H9 (cell line): ENCODE measurements around the gene FAM83C. TPM values are rescaled to one million over a fixed set of nuclear protein-coding genes. Genes with fewer than 3 reads are reported as not detected.

ENCODE experiments used
- DNase-seq: peaks from one replicate; pipeline ENCODE4 v3.0.0-alpha.2; 2017
- H2AFZ ChIP-seq: one replicate; pipeline ENCODE4 v1.6.1; 2013; ENCODE audit warnings: mild to moderate bottlenecking, low read length, control low read depth, moderate library complexity
- H2AK5ac ChIP-seq: 2 replicates; pipeline ENCODE4 v1.6.1; 2013; ENCODE audit warnings: low read length, control low read depth, mixed read lengths; ENCODE audit not compliant: insufficient read length
- H2BK120ac ChIP-seq: one replicate; pipeline ENCODE4 v1.6.1; 2013; ENCODE audit warnings: low read depth, mild to moderate bottlenecking, low read length, control low read depth, inconsistent platforms; ENCODE audit not compliant: poor library complexity, severe bottlenecking
- H2BK12ac ChIP-seq: 2 replicates; pipeline ENCODE4 v1.6.1; 2013; ENCODE audit warnings: low read length, control low read depth, mixed read lengths, low read depth; ENCODE audit not compliant: insufficient read length
- H2BK15ac ChIP-seq: 2 replicates; pipeline ENCODE4 v1.6.1; 2013; ENCODE audit warnings: low read depth, low read length, control low read depth
- H2BK20ac ChIP-seq: one replicate; pipeline ENCODE4 v1.6.1; 2013; ENCODE audit warnings: low read depth, mild to moderate bottlenecking, low read length, control low read depth, inconsistent platforms; ENCODE audit not compliant: poor library complexity, severe bottlenecking
- H2BK5ac ChIP-seq: 2 replicates; pipeline ENCODE4 v1.6.1; 2013; ENCODE audit warnings: low read length, control low read depth, mixed read lengths; ENCODE audit not compliant: insufficient read length
- H3K14ac ChIP-seq: 2 replicates; pipeline ENCODE4 v1.6.1; 2013; ENCODE audit warnings: low read length, control low read depth; ENCODE audit not compliant: insufficient read depth
- H3K18ac ChIP-seq: 2 replicates; pipeline ENCODE4 v1.6.1; 2013; ENCODE audit warnings: low read depth, mild to moderate bottlenecking, mixed read lengths, low read length, control low read depth; ENCODE audit not compliant: insufficient read length
- H3K23ac ChIP-seq: 2 replicates; pipeline ENCODE4 v1.6.1; 2013; ENCODE audit warnings: low read length, control low read depth, mixed read lengths, low read depth; ENCODE audit not compliant: insufficient read length
- H3K23me2 ChIP-seq: 2 replicates; pipeline ENCODE4 v1.6.1; 2013; ENCODE audit warnings: low read depth, mild to moderate bottlenecking, mixed read lengths, low read length, control low read depth; ENCODE audit not compliant: insufficient read length, poor library complexity, severe bottlenecking
- H3K27ac ChIP-seq: 2 replicates; pipeline ENCODE4 v1.5.1; 2013; ENCODE audit warnings: low read length, control low read depth, mixed read lengths, low read depth; ENCODE audit not compliant: insufficient read length
- H3K27me3 ChIP-seq: 2 replicates; pipeline ENCODE4 v1.6.1; 2013; ENCODE audit warnings: low read length, control low read depth, inconsistent platforms; ENCODE audit not compliant: insufficient read depth
- H3K4ac ChIP-seq: 2 replicates; pipeline ENCODE4 v1.6.1; 2013; ENCODE audit warnings: low read depth, mild to moderate bottlenecking, control low read depth, inconsistent platforms, low read length, moderate library complexity
- H3K4me1 ChIP-seq: 2 replicates; pipeline ENCODE4 v1.6.1; 2013; ENCODE audit warnings: low read length, control low read depth, inconsistent platforms; ENCODE audit not compliant: insufficient read depth
- H3K4me2 ChIP-seq: 2 replicates; pipeline ENCODE4 v1.6.1; 2013; ENCODE audit warnings: low read length, control low read depth, mixed read lengths; ENCODE audit not compliant: insufficient read length, insufficient read depth
- H3K56ac ChIP-seq: 2 replicates; pipeline ENCODE4 v1.6.1; 2013; ENCODE audit warnings: low read depth, mild to moderate bottlenecking, mixed read lengths, low read length, control low read depth; ENCODE audit not compliant: insufficient read length
- H3K79me1 ChIP-seq: 2 replicates; pipeline ENCODE4 v1.6.1; 2013; ENCODE audit warnings: low read depth, mild to moderate bottlenecking, moderate library complexity, low read length, control low read depth, inconsistent platforms; ENCODE audit not compliant: insufficient read depth, poor library complexity, severe bottlenecking
- H3K79me2 ChIP-seq: 2 replicates; pipeline ENCODE4 v1.6.1; 2013; ENCODE audit warnings: low read length, control low read depth, inconsistent platforms; ENCODE audit not compliant: insufficient read depth
- H3K9ac ChIP-seq: 2 replicates; pipeline ENCODE4 v1.6.1; 2013; ENCODE audit warnings: low read length, control low read depth, mixed read lengths; ENCODE audit not compliant: insufficient read length; ENCODE audit errors: extremely low read depth
- H3K9me3 ChIP-seq: one replicate; pipeline ENCODE4 v1.6.1; 2013; ENCODE audit warnings: low read depth, low read length, inconsistent platforms; ENCODE audit not compliant: control insufficient read depth
- H3T11ph ChIP-seq: one replicate; pipeline ENCODE4 v1.6.1; 2013; ENCODE audit warnings: mild to moderate bottlenecking, low read length, control low read depth, inconsistent platforms
- H4K20me1 ChIP-seq: one replicate; pipeline ENCODE4 v1.6.1; 2013; ENCODE audit not compliant: control insufficient read depth, insufficient read length, insufficient read depth
- H4K5ac ChIP-seq: 2 replicates; pipeline ENCODE4 v1.6.1; 2013; ENCODE audit warnings: low read depth, mild to moderate bottlenecking, mixed read lengths, low read length, control low read depth; ENCODE audit not compliant: insufficient read length
- H4K8ac ChIP-seq: replicated peaks from 2 replicates; pipeline ENCODE4 v1.6.1; 2013; ENCODE audit warnings: low read length, control low read depth, mixed read lengths, low read depth; ENCODE audit not compliant: insufficient read length
- H4K91ac ChIP-seq: 2 replicates; pipeline ENCODE4 v1.6.1; 2013; ENCODE audit warnings: low read depth, mild to moderate bottlenecking, moderate library complexity, mixed read lengths, low read length, control low read depth; ENCODE audit not compliant: insufficient read length
- H3K27ac Mint-ChIP-seq, 3 experiments: 2 replicates in 2 of 3; 3 replicates in 1 of 3; pipeline ENCODE4 v1.8.0; 2020 to 2021; ENCODE audit warnings: mixed read lengths in 3 of 3, mild to moderate bottlenecking in 1 of 3, moderate library complexity in 1 of 3
- H3K27me3 Mint-ChIP-seq: 2 replicates; pipeline ENCODE4 v1.8.0; 2021; ENCODE audit warnings: low read depth, mild to moderate bottlenecking, moderate library complexity, mixed read lengths
- H3K36me3 Mint-ChIP-seq, 3 experiments: 2 replicates in 2 of 3; 3 replicates in 1 of 3; pipeline ENCODE4 v1.8.0; 2020 to 2021; ENCODE audit warnings: low read depth in 3 of 3, mixed read lengths in 3 of 3; ENCODE audit not compliant: insufficient read depth in 1 of 3
- H3K4me1 Mint-ChIP-seq, 2 experiments: 2 replicates each; pipeline ENCODE4 v1.8.0; 2020; ENCODE audit warnings: mixed read lengths in 2 of 2
- H3K4me3 Mint-ChIP-seq, 2 experiments: 2 replicates in 1 of 2; 3 replicates in 1 of 2; pipeline ENCODE4 v1.8.0; 2020 to 2021; ENCODE audit warnings: mild to moderate bottlenecking in 2 of 2, mixed read lengths in 2 of 2, moderate library complexity in 1 of 2
- H3K9me3 Mint-ChIP-seq, 2 experiments: 2 replicates in 1 of 2; 3 replicates in 1 of 2; pipeline ENCODE4 v1.8.0; 2020; ENCODE audit warnings: mild to moderate bottlenecking in 2 of 2, mixed read lengths in 2 of 2, moderate library complexity in 1 of 2
- total RNA-seq: library from RNA; stranded (reverse); gene quantifications from 2 replicates; pipeline ENCODE4 v1.2.1, GENCODE V29; 2021
- TF ChIP-seq, protein P1 (sequence below): fragments of 200-600 bp; sonication (generic); conservative IDR thresholded peaks from 3 replicates; pipeline ENCODE4 v1.8.0; 2021; ENCODE audit warnings: antibody characterized with exemption, mild to moderate bottlenecking

Gene FAM83C
- total RNA-seq, 1 experiment from 2014 or later, result not detected

- Mint-ChIP-seq H3K27ac (no peak overlapping the region), H3K4me1 (peaks cover 18 to 24% of the 10 kb centered on the region in 2 experiments), H3K27me3 (peaks cover 2% of the 10 kb centered on the region; the same call in 1 of the 2 replicates), H3K9me3 (peaks cover 0 to 3% of the 10 kb centered on the region in 2 experiments; a peak in 2 of 5 replicates), H3K4me3 (no peak overlapping the region), H3K36me3 (peaks cover 0 to 14% (median 5%) of the 10 kb centered on the region in 3 experiments; a peak in 4 of 7 replicates)
- Histone ChIP-seq H3K23me2 (no peaks in the 10 kb centered on the region), H3K9ac (no peak overlapping the region), H3K9me3 (no peaks in the 10 kb centered on the region), H3K23ac (no peak overlapping the region), H3K4me2 (no peak overlapping the region), H3K4me1 (peaks cover 8% of the 10 kb centered on the region; the same call in 1 of the 2 replicates), H2BK20ac (no peak overlapping the region), H2BK12ac (no peak overlapping the region), H4K8ac (no peak overlapping the region), H3K79me2 (no peaks in the 10 kb centered on the region), H3K79me1 (no peaks in the 10 kb centered on the region), H3K18ac (no peak overlapping the region), H3K27ac (no peak overlapping the region), H3K4ac (no peak overlapping the region), H4K20me1 (no peaks in the 10 kb centered on the region), H2BK15ac (no peak overlapping the region), H3K56ac (no peak overlapping the region), H3T11ph (no peak overlapping the region), H2AFZ (no peak overlapping the region), H3K14ac (no peak overlapping the region), H4K91ac (no peak overlapping the region), H2BK5ac (no peak overlapping the region), H4K5ac (no peak overlapping the region), H2AK5ac (no peak overlapping the region), H2BK120ac (no peak overlapping the region), H3K27me3 (no peaks in the 10 kb centered on the region)
- TF ChIP-seq, protein P1, sequence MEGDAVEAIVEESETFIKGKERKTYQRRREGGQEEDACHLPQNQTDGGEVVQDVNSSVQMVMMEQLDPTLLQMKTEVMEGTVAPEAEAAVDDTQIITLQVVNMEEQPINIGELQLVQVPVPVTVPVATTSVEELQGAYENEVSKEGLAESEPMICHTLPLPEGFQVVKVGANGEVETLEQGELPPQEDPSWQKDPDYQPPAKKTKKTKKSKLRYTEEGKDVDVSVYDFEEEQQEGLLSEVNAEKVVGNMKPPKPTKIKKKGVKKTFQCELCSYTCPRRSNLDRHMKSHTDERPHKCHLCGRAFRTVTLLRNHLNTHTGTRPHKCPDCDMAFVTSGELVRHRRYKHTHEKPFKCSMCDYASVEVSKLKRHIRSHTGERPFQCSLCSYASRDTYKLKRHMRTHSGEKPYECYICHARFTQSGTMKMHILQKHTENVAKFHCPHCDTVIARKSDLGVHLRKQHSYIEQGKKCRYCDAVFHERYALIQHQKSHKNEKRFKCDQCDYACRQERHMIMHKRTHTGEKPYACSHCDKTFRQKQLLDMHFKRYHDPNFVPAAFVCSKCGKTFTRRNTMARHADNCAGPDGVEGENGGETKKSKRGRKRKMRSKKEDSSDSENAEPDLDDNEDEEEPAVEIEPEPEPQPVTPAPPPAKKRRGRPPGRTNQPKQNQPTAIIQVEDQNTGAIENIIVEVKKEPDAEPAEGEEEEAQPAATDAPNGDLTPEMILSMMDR, result no peak
- DNase-seq, result no peak
Observed at GRCh38 chr20:35237486-35237885, 54.7 kb downstream of the FAM83C start.
